ENCODE results near the gene LIPG.

LIPG gene

GRCh38 chr18:49527631-49528327, 34.1 kb upstream of the LIPG start:
- Mint-ChIP-seq H3K36me3 (ENCODE audit: insufficient read depth) (no peaks in the 10 kb centered on the region), H3K4me1 (ENCODE audit: low read depth in 2 of 2) (no peaks in the 10 kb centered on the region), H3K4me3 (no peak overlapping the region), H3K27me3 (peaks cover 5 to 17% of the 10 kb centered on the region in 2 donors), H3K9me3 (no peaks in the 10 kb centered on the region), H3K27ac (no peak overlapping the region)
- DNase-seq (no peak), ATAC-seq (replicated peaks) (no peak)

- H3K27ac Mint-ChIP-seq, result no peak overlapping the region
- H3K4me3 Mint-ChIP-seq, result no peak overlapping the region
- no peaks in the 10 kb centered on the region for H3K4me1 Mint-ChIP-seq (ENCODE audit: low read depth in 2 of 2)
- peaks cover 5 to 17% of the 10 kb centered on the region in 2 donors for H3K27me3 Mint-ChIP-seq
- H3K36me3 Mint-ChIP-seq (ENCODE audit: insufficient read depth), result no peaks in the 10 kb centered on the region
- no peak for ATAC-seq (replicated peaks)
- H3K9me3 Mint-ChIP-seq, result no peaks in the 10 kb centered on the region
- no peak for DNase-seq
Observed at GRCh38 chr18:49529596-49529995, 32.3 kb upstream of the LIPG start.

- H3K27ac Mint-ChIP-seq, result peak overlapping the region in 1 of 2 donors; percentile 20
- ATAC-seq (replicated peaks) (no peak), DNase-seq (no peak)
- H3K4me1 Mint-ChIP-seq (ENCODE audit: low read depth in 2 of 2), result no peaks in the 10 kb centered on the region
- no peak overlapping the region for H3K4me3 Mint-ChIP-seq
- H3K27me3 Mint-ChIP-seq, result peaks cover 5 to 17% of the 10 kb centered on the region in 2 donors
- no peaks in the 10 kb centered on the region for H3K36me3 Mint-ChIP-seq (ENCODE audit: insufficient read depth)
- no peaks in the 10 kb centered on the region for H3K9me3 Mint-ChIP-seq
Observed at GRCh38 chr18:49531678-49532153, 30.1 kb upstream of the LIPG start.

GRCh38 chr18:49534846-49535601, 26.8 kb upstream of the LIPG start:
- peaks cover 0 to 8% of the 10 kb centered on the region in 2 donors for H3K27me3 Mint-ChIP-seq
- H3K4me3 Mint-ChIP-seq, result no peak overlapping the region
- no peak for DNase-seq
- no peak for ATAC-seq (replicated peaks)
- no peaks in the 10 kb centered on the region for H3K4me1 Mint-ChIP-seq (ENCODE audit: low read depth in 2 of 2)
- H3K36me3 Mint-ChIP-seq (ENCODE audit: insufficient read depth), result no peaks in the 10 kb centered on the region
- no peaks in the 10 kb centered on the region for H3K9me3 Mint-ChIP-seq
- no peak overlapping the region for H3K27ac Mint-ChIP-seq

GRCh38 chr18:49537232-49537896, 24.5 kb upstream of the LIPG start:
- Mint-ChIP-seq H3K36me3 (ENCODE audit: insufficient read depth) (no peaks in the 10 kb centered on the region), H3K4me1 (ENCODE audit: low read depth in 2 of 2) (no peaks in the 10 kb centered on the region), H3K27me3 (no peaks in the 10 kb centered on the region), H3K27ac (no peak overlapping the region), H3K9me3 (no peaks in the 10 kb centered on the region), H3K4me3 (no peak overlapping the region)
- DNase-seq (no peak), ATAC-seq (replicated peaks) (no peak)

GRCh38 chr18:49544362-49544761, 17.5 kb upstream of the LIPG start:
- Mint-ChIP-seq H3K27ac (no peak overlapping the region), H3K36me3 (ENCODE audit: insufficient read depth) (no peaks in the 10 kb centered on the region)

GRCh38 chr18:49546278-49546677, 15.6 kb upstream of the LIPG start:
- Mint-ChIP-seq H3K4me3 (no peak overlapping the region), H3K27ac (no peak overlapping the region), H3K27me3 (peaks cover 19% of the 10 kb centered on the region in 2 donors), H3K4me1 (ENCODE audit: low read depth in 2 of 2) (no peaks in the 10 kb centered on the region), H3K9me3 (no peaks in the 10 kb centered on the region), H3K36me3 (ENCODE audit: insufficient read depth) (no peaks in the 10 kb centered on the region)
- DNase-seq (no peak), ATAC-seq (replicated peaks) (no peak)

More at GRCh38 chr18:49544362-49544761, 17.5 kb upstream of the LIPG start:
- H3K4me3 Mint-ChIP-seq, result no peak overlapping the region
- no peak for ATAC-seq (replicated peaks)
- no peak for DNase-seq
- H3K27me3 Mint-ChIP-seq, result peaks cover 14 to 19% of the 10 kb centered on the region in 2 donors
- no peaks in the 10 kb centered on the region for H3K4me1 Mint-ChIP-seq (ENCODE audit: low read depth in 2 of 2)
- H3K9me3 Mint-ChIP-seq, result no peaks in the 10 kb centered on the region

- H3K4me3 Mint-ChIP-seq, result no peak overlapping the region
- ATAC-seq (replicated peaks) (no peak), DNase-seq (no peak)
- no peaks in the 10 kb centered on the region for H3K9me3 Mint-ChIP-seq
- H3K27me3 Mint-ChIP-seq, result peaks cover 19 to 24% of the 10 kb centered on the region in 2 donors
- H3K4me1 Mint-ChIP-seq (ENCODE audit: low read depth in 2 of 2), result no peaks in the 10 kb centered on the region
- no peaks in the 10 kb centered on the region for H3K36me3 Mint-ChIP-seq (ENCODE audit: insufficient read depth)
- H3K27ac Mint-ChIP-seq, result no peak overlapping the region
Observed at GRCh38 chr18:49546719-49547273, 15.1 kb upstream of the LIPG start.

GRCh38 chr18:49547701-49548100, 14.2 kb upstream of the LIPG start:
- Mint-ChIP-seq H3K27me3 (peaks cover 23 to 29% of the 10 kb centered on the region in 2 donors), H3K4me3 (no peak overlapping the region), H3K4me1 (ENCODE audit: low read depth in 2 of 2) (no peaks in the 10 kb centered on the region), H3K36me3 (ENCODE audit: insufficient read depth) (no peaks in the 10 kb centered on the region), H3K27ac (no peak overlapping the region), H3K9me3 (no peaks in the 10 kb centered on the region)
- no peak for ATAC-seq (replicated peaks)
- no peak for DNase-seq

GRCh38 chr18:49548229-49548636, 13.6 kb upstream of the LIPG start:
- Mint-ChIP-seq H3K4me3 (no peak overlapping the region), H3K27ac (no peak overlapping the region), H3K9me3 (no peaks in the 10 kb centered on the region), H3K4me1 (ENCODE audit: low read depth in 2 of 2) (no peaks in the 10 kb centered on the region), H3K36me3 (ENCODE audit: insufficient read depth) (no peaks in the 10 kb centered on the region), H3K27me3 (peaks cover 29 to 34% of the 10 kb centered on the region in 2 donors)
- DNase-seq (no peak), ATAC-seq (replicated peaks) (no peak)

- H3K9me3 Mint-ChIP-seq, result no peaks in the 10 kb centered on the region
- H3K36me3 Mint-ChIP-seq (ENCODE audit: insufficient read depth), result no peaks in the 10 kb centered on the region
- H3K4me3 Mint-ChIP-seq, result no peak overlapping the region
- DNase-seq (no peak), ATAC-seq (replicated peaks) (no peak)
- no peak overlapping the region for H3K27ac Mint-ChIP-seq
- no peaks in the 10 kb centered on the region for H3K4me1 Mint-ChIP-seq (ENCODE audit: low read depth in 2 of 2)
- peaks cover 40 to 45% of the 10 kb centered on the region in 2 donors for H3K27me3 Mint-ChIP-seq
Observed at GRCh38 chr18:49550621-49551339, 11.1 kb upstream of the LIPG start.

GRCh38 chr18:49553003-49553402, 8.9 kb upstream of the LIPG start:
- H3K36me3 Mint-ChIP-seq (ENCODE audit: insufficient read depth), result no peaks in the 10 kb centered on the region
- H3K4me3 Mint-ChIP-seq, result no peak overlapping the region
- H3K4me1 Mint-ChIP-seq (ENCODE audit: low read depth in 2 of 2), result no peaks in the 10 kb centered on the region
- DNase-seq (no peak), ATAC-seq (replicated peaks) (no peak)
- H3K27ac Mint-ChIP-seq, result no peak overlapping the region
- H3K9me3 Mint-ChIP-seq, result no peaks in the 10 kb centered on the region
- H3K27me3 Mint-ChIP-seq, result peaks cover 31 to 38% of the 10 kb centered on the region in 2 donors

GRCh38 chr18:49555641-49556040, 6.2 kb upstream of the LIPG start:
- Mint-ChIP-seq H3K36me3 (ENCODE audit: insufficient read depth) (no peaks in the 10 kb centered on the region), H3K4me3 (no peak overlapping the region), H3K27me3 (peaks cover 46 to 55% of the 10 kb centered on the region in 2 donors), H3K4me1 (ENCODE audit: low read depth in 2 of 2) (peaks cover 0 to 5% of the 10 kb centered on the region in 2 donors), H3K9me3 (no peaks in the 10 kb centered on the region), H3K27ac (no peak overlapping the region)
- no peak for DNase-seq
- no peak for ATAC-seq (replicated peaks)

Measured in effector memory CD8-positive, alpha-beta T cell (primary cell).